Tibial nerve (tissue), 4 donors: ENCODE measurements around the gene LRRC8E. TPM values are rescaled to one million over a fixed set of nuclear protein-coding genes. Genes with fewer than 3 reads are reported as not detected.

Source experiments
- DNase-seq, 2 donors: peaks; one replicate each; pipeline ENCODE4 v3.0.0-alpha.2; 2019; ENCODE audit warnings: low spot score in 2 of 2
- H3K27ac ChIP-seq, 4 donors: fragments of 200-600 bp; sonication (generic) in 3 of 4; one replicate each; pipeline ENCODE4 v1.5.1; 2017 to 2019; ENCODE audit warnings: mild to moderate bottlenecking in 1 of 4
- H3K27me3 ChIP-seq, 2 donors: fragments of 200-600 bp; sonication (generic) in 1 of 2; one replicate each; pipeline versions ENCODE4 v1.5.1 to v1.6.0; 2017 to 2019
- H3K36me3 ChIP-seq, 3 donors: fragments of 200-600 bp; sonication (generic); one replicate each; pipeline ENCODE4 v1.5.1; 2018 to 2019
- H3K4me1 ChIP-seq, 4 donors: fragments of 200-600 bp; sonication (generic) in 3 of 4; one replicate each; pipeline ENCODE4 v1.5.1; 2017 to 2019
- H3K4me3 ChIP-seq, 4 donors: fragments of 200-600 bp; sonication (generic) in 3 of 4; one replicate each; pipeline ENCODE4 v1.5.1; 2017 to 2019; ENCODE audit warnings: mild to moderate bottlenecking in 1 of 4, moderate library complexity in 1 of 4
- H3K9me3 ChIP-seq, 4 donors: fragments of 200-600 bp; sonication (generic) in 3 of 4; one replicate each; pipeline ENCODE4 v1.5.1; 2017 to 2019
- CTCF ChIP-seq, 5 experiments: fragments of 200-600 bp in 3 of 5; fragments of 450-650 bp in 2 of 5; sonication (generic) in 3 of 5; IDR thresholded peaks; one replicate each; pipeline ENCODE4 v1.5.1; 2016 to 2019; ENCODE audit warnings: antibody characterized with exemption in 5 of 5, mild to moderate bottlenecking in 3 of 5, moderate library complexity in 2 of 5
- EP300 ChIP-seq, 2 donors: sonication (generic); formaldehyde crosslinking; IDR thresholded peaks; one replicate each; pipeline ENCODE4 v1.6.1; 2017; ENCODE audit warnings: antibody characterized with exemption in 2 of 2, mild to moderate bottlenecking in 1 of 2
- POLR2A ChIP-seq, 2 donors: fragments of 450-650 bp; IDR thresholded peaks; one replicate each; pipeline ENCODE4 v1.6.1; 2017; ENCODE audit warnings: antibody characterized with exemption in 2 of 2, mild to moderate bottlenecking in 2 of 2, moderate library complexity in 2 of 2
- WGBS, 2 donors: methylation state at CpG; one replicate each; pipeline ENCODE4 v1.1.5; 2018; 5-methylcytosine and 5-hydroxymethylcytosine counted together
- total RNA-seq, 4 donors: library from RNA; depleted of rRNA; stranded (reverse); fragments of >200 nt; gene quantifications; one replicate each; pipeline ENCODE4 v1.1.0, GENCODE V29; 2016

LRRC8E gene
- total RNA-seq, 4 donors from 2014 or later = 0.59 to 1.2 TPM; not detected in 2

- H3K27me3 ChIP-seq = no peaks in the 10 kb centered on the region
- no peaks in the 10 kb centered on the region for H3K9me3 ChIP-seq
- TF ChIP-seq EP300 (IDR thresholded peaks at IDR 0.05) (no peak), CTCF (IDR thresholded peaks at IDR 0.05) (no peak), POLR2A (IDR thresholded peaks at IDR 0.05) (no peak)
- no peak overlapping the region for H3K27ac ChIP-seq
- 80 to 90% methylated on average over 10 to 19 of the region's 19 CpGs for WGBS, 2 donors
- no peak for DNase-seq
- H3K4me3 ChIP-seq = no peak overlapping the region
- peaks cover 0 to 37% (median 0%) of the 10 kb centered on the region in 3 donors for H3K36me3 ChIP-seq
- H3K4me1 ChIP-seq = no peaks in the 10 kb centered on the region
Observed at GRCh38 chr19:7846155-7846646, 42.1 kb upstream of the LRRC8E start.

GRCh38 chr19:7847664-7848063, 40.6 kb upstream of the LRRC8E start:
- Histone ChIP-seq H3K4me1 (no peaks in the 10 kb centered on the region), H3K27ac (no peak overlapping the region), H3K9me3 (no peaks in the 10 kb centered on the region), H3K4me3 (no peak overlapping the region), H3K36me3 (peaks cover 0 to 42% (median 0%) of the 10 kb centered on the region in 3 donors), H3K27me3 (no peaks in the 10 kb centered on the region)
- TF ChIP-seq CTCF (IDR thresholded peaks at IDR 0.05) = no peak
- TF ChIP-seq POLR2A (IDR thresholded peaks at IDR 0.05) = no peak
- TF ChIP-seq EP300 (IDR thresholded peaks at IDR 0.05) = no peak
- no peak for DNase-seq
- WGBS, 2 donors = 91 to 92% methylated on average over 23 of the region's 23 CpGs

DNA sequence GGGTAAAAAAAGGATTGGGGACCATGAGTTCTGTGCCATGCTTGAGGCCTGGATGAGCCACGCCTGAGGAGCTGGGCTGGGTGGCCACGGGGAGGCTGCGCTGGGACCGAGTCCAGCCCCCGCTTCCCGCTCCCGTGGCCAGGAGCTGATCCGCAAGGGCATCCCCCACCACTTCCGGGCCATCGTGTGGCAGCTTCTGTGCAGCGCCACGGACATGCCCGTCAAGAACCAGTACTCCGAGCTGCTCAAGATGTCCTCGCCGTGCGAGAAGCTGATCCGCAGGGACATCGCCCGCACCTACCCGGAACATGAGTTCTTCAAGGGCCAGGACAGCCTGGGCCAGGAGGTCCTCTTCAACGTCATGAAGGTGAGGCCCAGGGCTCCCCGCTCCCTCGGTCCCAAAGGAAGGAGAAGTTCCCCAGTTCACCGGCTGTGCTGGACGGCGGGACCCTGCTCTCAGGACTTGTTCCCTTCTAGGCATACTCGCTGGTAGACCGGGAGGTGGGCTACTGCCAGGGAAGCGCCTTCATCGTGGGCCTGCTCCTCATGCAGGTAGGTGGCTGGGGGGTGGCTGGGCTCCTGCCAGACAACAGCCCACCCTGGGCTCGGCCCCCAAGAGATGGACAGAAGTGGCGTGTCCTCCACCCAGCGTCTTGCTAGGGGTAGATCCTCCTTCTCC, 39.4 kb upstream of the LRRC8E start:
- peaks cover 0 to 9% (median 0%) of the 10 kb centered on the region in 4 donors for H3K4me1 ChIP-seq
- no peak overlapping the region for H3K27ac ChIP-seq
- TF ChIP-seq CTCF (IDR thresholded peaks at IDR 0.05) (no peak), POLR2A (IDR thresholded peaks at IDR 0.05) (no peak), EP300 (IDR thresholded peaks at IDR 0.05) (no peak)
- H3K9me3 ChIP-seq = no peaks in the 10 kb centered on the region
- H3K27me3 ChIP-seq = no peaks in the 10 kb centered on the region
- WGBS, 2 donors = 87 to 89% methylated on average over 27 to 30 of the region's 34 CpGs
- H3K36me3 ChIP-seq = peaks cover 0 to 42% (median 0%) of the 10 kb centered on the region in 3 donors
- DNase-seq = no peak
- no peak overlapping the region for H3K4me3 ChIP-seq

GRCh38 chr19:7849631-7849999, 38.7 kb upstream of the LRRC8E start:
- Histone ChIP-seq H3K4me3 (no peak overlapping the region), H3K36me3 (peaks cover 0 to 42% (median 0%) of the 10 kb centered on the region in 3 donors), H3K27ac (no peak overlapping the region), H3K27me3 (no peaks in the 10 kb centered on the region), H3K4me1 (peaks cover 0 to 9% (median 0%) of the 10 kb centered on the region in 4 donors), H3K9me3 (no peaks in the 10 kb centered on the region)
- TF ChIP-seq EP300 (IDR thresholded peaks at IDR 0.05) (no peak), CTCF (IDR thresholded peaks at IDR 0.05) (no peak), POLR2A (IDR thresholded peaks at IDR 0.05) (no peak)
- no peak for DNase-seq
- 90 to 100% methylated on average over 2 to 4 of the region's 9 CpGs for WGBS, 2 donors

DNA sequence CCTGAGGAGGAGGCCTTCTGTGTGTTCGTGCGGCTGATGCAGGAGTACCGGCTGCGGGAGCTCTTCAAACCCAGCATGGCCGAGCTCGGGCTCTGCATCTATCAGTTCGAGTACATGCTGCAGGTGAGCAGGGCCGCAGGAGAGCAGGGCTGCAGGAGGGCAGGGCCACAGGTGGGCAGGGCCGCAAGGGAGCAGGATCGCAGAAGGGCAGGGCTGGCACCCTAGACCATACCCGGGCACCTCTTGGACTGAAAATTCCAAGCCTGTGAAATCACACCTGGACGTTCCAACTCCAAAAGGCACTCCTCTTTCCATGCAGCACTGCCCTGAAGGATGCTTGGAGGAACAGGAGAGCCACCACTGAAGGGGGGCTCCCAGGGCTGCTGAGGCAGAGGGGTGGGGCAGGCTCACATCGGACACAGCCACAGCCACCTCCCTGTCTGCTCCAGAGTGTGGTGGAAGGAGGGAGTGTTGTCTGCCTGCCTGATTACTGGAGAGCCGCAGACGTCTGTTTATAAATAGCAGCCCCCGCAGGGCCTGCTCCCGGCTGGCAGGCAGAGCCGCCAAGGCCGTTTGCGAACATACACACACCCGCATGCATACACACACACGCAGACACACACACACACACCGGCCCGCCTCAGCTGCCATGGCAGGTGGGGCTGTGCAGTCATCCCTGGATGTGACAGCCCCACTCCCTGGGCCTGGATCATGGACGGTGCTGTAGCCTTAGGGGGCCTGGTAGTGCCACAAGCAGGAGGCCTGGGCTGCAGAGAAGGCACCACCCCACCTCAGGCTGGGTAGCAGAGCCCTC, 38.1 kb upstream of the LRRC8E start:
- H3K4me3 ChIP-seq = no peak overlapping the region
- H3K27me3 ChIP-seq = no peaks in the 10 kb centered on the region
- H3K9me3 ChIP-seq = no peaks in the 10 kb centered on the region
- peaks cover 0 to 9% (median 0%) of the 10 kb centered on the region in 4 donors for H3K4me1 ChIP-seq
- TF ChIP-seq CTCF (IDR thresholded peaks at IDR 0.05) (no peak), EP300 (IDR thresholded peaks at IDR 0.05) (no peak), POLR2A (IDR thresholded peaks at IDR 0.05) (no peak)
- DNase-seq = no peak
- peaks cover 0 to 43% (median 0%) of the 10 kb centered on the region in 3 donors for H3K36me3 ChIP-seq
- 42 to 54% methylated on average over 19 of the region's 25 CpGs for WGBS, 2 donors
- peak overlapping the region in 1 of 4 donors; percentile 67 for H3K27ac ChIP-seq
